ENCODE measurements around the gene NCR1.

DNA sequence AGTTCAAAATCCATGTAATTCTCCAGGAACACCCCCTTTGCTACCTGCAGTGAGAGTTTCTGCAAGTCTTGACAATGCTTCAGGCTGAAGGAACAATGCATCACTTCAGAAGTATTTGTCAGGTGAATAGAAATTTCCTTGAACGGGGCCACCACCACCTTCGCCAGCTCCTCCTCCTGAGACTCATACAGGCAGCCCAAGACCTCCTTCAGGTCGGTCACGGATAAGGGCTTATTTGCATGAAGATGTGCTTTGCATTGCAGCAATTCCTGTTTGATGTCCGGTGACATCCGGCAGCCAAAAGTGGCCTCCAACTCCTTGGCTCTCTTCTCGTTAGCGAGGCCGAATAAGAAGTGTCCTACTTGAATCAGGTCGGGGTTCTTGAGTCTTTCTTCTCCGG lies 33.0 kb downstream of the NCR1 start:
- TF ChIP-seq FOXA1 (IDR thresholded peaks at IDR 0.05) (no peak), SP1 (IDR thresholded peaks at IDR 0.05) (no peak)
